Heart left ventricle (tissue), 16 donors: ENCODE measurements around the gene DAPK2. TPM values are rescaled to one million over a fixed set of nuclear protein-coding genes. Genes with fewer than 3 reads are reported as not detected.
A peak's percentile ranks its signal among the peaks of the same experiment; 100 is the strongest.

Experiments
- ATAC-seq, 4 donors: fragments of 200-7000 bp; cut with Tn5 transposase; one replicate each; pipeline ENCODE4 v1.9.1; 2020 to 2022; ENCODE audit warnings: moderate library complexity in 4 of 4, mild to moderate bottlenecking in 3 of 4, moderate number of reproducible peaks in 1 of 4
- DNase-seq, 5 donors: peaks; one replicate each; pipeline ENCODE4 v3.0.0-alpha.2; 2020
- H3K27ac ChIP-seq, 12 donors: fragments of 200-600 bp; sonication (generic) in 4 of 12; one replicate each; pipeline versions ENCODE4 v1.5.0 to v1.8.0; 2016 to 2022; ENCODE audit warnings: mild to moderate bottlenecking in 2 of 12
- H3K27me3 ChIP-seq, 9 donors: fragments of 200-600 bp; sonication (generic) in 2 of 9; one replicate each; pipeline versions ENCODE4 v1.5.1 to v1.8.0; 2016 to 2022; ENCODE audit warnings: mild to moderate bottlenecking in 3 of 9
- H3K36me3 ChIP-seq, 9 donors: fragments of 200-600 bp; sonication (generic) in 2 of 9; one replicate each; pipeline versions ENCODE4 v1.5.0 to v1.8.0; 2018 to 2022; ENCODE audit warnings: mild to moderate bottlenecking in 2 of 9
- H3K4me1 ChIP-seq, 12 donors: fragments of 200-600 bp; sonication (generic) in 4 of 12; one replicate each; pipeline versions ENCODE4 v1.5.0 to v1.8.0; 2016 to 2022; ENCODE audit warnings: mild to moderate bottlenecking in 3 of 12
- H3K4me3 ChIP-seq, 12 donors: fragments of 200-600 bp; sonication (generic) in 4 of 12; one replicate each; pipeline versions ENCODE4 v1.5.0 to v1.8.0; 2017 to 2022; ENCODE audit warnings: mild to moderate bottlenecking in 9 of 12, moderate library complexity in 4 of 12
- H3K9me3 ChIP-seq, 12 donors: fragments of 200-600 bp; sonication (generic) in 4 of 12; one replicate each; pipeline versions ENCODE4 v1.5.0 to v1.8.0; 2016 to 2022; ENCODE audit warnings: mild to moderate bottlenecking in 1 of 12
- POLR2A ChIP-seq, 2 donors: fragments of 450-650 bp; IDR thresholded peaks; one replicate each; pipeline ENCODE4 v1.6.1; 2017; ENCODE audit warnings: antibody characterized with exemption in 2 of 2, mild to moderate bottlenecking in 2 of 2, moderate library complexity in 2 of 2
- WGBS, 4 donors: extraction: QIAGEN DNeasy Blood & Tissue Kit in 2 of 4; methylation state at CpG; one replicate each; pipeline versions ENCODE4 v1.1.5 to v1.1.7; 2013 to 2018; 5-methylcytosine and 5-hydroxymethylcytosine counted together
- intact Hi-C, 10 donors: fragments of 100-400 bp; cut with DNase I; formaldehyde crosslinking; loops; one replicate each; pipeline versions ENCODE4 v1.11.1 to v1.14.2; 2022
- polyA plus RNA-seq, 2 donors: library from polyadenylated mRNA; stranded (reverse); fragments of 200-250 nt; gene quantifications; one replicate each; pipeline ENCODE4 v1.2.3, GENCODE V29; 2013
- total RNA-seq, 9 donors: library from RNA; depleted of rRNA in 2 of 9; stranded (reverse); fragments of >200 nt in 2 of 9; fragmentation: NEBNext Ultra II Directional in 3 of 9; extraction: Animal tissue kit (Norgen Biotek cat#: 25700) in 3 of 9; gene quantifications; one replicate each; pipeline versions ENCODE4 v1.1.0 to v1.2.4, GENCODE V29; 2016 to 2023
- TF ChIP-seq, protein P1 (sequence below), 12 donors: fragments of 200-600 bp; sonication (generic) in 4 of 12; IDR thresholded peaks; one replicate each; pipeline versions ENCODE4 v1.5.0 to v1.8.0; 2018 to 2022; ENCODE audit warnings: antibody characterized with exemption in 12 of 12, mild to moderate bottlenecking in 5 of 12
- donor health status: ischemic (EF 13 %, LVEDD 7.1; RV severe dilation, severe dysfunction).
- donor health status: healthy with polysubstance abuse.
- donor health status: DM: no; HTN: yes; CAD: no.
- donor health status: DM: no; HTN: no; CAD: no.
- donor health status: ischemic (EF 25% LVEDD 6.9; RV normal size, moderate dysfunction).
- donor health status: ischemic (EF 25% LVEDD 5.7; RV mildly dilated, moderate dysfunction).
- donor health status: healthy.
- donor health status: DM: yes; HTN: yes; CAD: no.
- donor health status: ischemic (EF 35%, LVEDD 5.7; RV mildly dilated, moderate dysfunction).
- donor health status: nonischemic (EF 11% LVEDD 7.7; RV severe dilation, severe dysfunction).
- donor health status: DM: yes; HTN: yes; CAD: no.
- donor health status: PGD.
- donor health status: ischemic (EF 29% LVEDD 5.4; RV normal size, mild dysfunction).
- donor health status: nonischemic (EF 23%, LVEDD 6.1; RV moderate dilation, normal function).

DAPK2 gene
- total and polyA plus RNA-seq, 11 donors: 20.4 to 56.2 (median 26.4) TPM

DNA sequence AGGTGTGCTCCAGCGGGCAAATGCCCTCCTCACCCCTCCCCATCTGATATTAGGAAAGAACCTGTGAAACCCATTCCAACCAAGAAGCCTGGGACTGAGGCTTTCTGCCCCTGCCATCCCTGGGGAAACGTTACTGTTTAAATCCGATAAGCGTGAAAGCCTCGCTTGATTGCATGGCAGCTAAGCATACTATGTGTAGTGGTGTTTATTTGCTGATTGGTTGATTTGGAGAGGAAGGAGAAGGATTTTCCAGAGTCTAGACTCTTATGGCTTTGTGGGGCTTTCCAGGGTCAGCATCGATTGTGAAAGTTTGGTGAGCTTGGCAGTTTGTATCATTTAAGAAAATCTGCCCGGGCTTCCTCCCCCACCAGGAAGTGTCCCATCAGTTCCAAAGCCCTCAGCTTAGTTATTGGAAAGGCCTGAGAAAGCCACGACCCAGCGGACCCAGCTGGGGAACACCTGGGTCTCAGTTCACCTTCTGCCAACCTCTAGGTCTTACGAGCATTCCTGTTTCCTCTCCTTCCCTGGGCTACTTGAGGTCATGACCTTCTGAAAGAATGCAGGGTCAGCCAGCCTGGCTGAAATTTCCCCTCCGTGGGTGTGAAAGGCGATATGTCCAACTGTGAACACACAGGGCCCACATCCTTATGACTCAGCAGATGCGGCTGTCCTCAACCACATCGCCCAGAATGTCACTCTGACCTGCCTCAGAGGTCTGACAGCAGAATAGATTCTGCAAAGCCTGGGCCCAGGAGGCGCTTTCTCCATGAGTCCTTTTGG, 149.8 kb downstream of the DAPK2 start:
- H3K27ac ChIP-seq: peak overlapping the region in 2 of 12 donors; percentile 13 to 68
- no peaks in the 10 kb centered on the region for H3K27me3 ChIP-seq
- no peaks in the 10 kb centered on the region for H3K9me3 ChIP-seq
- intact Hi-C loops: loop anchor here in 2 of 10 donors (5.0 to 10.0 kb wide), 2 partner anchors 148 to 151 kb away; partner anchors contain the start of gene DAPK2 (in 2 of the 2)
- H3K4me1 ChIP-seq: peaks cover 0 to 78% (median 9%) of the 10 kb centered on the region in 12 donors
- DNase-seq (peak in 2 of 5 donors; percentile 42 to 63), ATAC-seq (peak in 3 of 4 donors; percentile 57 to 74 (median 68))
- 56 to 65% (median 59%) methylated on average over 14 to 15 of the region's 15 CpGs for WGBS, 4 donors
- no peak for TF ChIP-seq POLR2A (IDR thresholded peaks at IDR 0.05)
- TF ChIP-seq, protein P1, sequence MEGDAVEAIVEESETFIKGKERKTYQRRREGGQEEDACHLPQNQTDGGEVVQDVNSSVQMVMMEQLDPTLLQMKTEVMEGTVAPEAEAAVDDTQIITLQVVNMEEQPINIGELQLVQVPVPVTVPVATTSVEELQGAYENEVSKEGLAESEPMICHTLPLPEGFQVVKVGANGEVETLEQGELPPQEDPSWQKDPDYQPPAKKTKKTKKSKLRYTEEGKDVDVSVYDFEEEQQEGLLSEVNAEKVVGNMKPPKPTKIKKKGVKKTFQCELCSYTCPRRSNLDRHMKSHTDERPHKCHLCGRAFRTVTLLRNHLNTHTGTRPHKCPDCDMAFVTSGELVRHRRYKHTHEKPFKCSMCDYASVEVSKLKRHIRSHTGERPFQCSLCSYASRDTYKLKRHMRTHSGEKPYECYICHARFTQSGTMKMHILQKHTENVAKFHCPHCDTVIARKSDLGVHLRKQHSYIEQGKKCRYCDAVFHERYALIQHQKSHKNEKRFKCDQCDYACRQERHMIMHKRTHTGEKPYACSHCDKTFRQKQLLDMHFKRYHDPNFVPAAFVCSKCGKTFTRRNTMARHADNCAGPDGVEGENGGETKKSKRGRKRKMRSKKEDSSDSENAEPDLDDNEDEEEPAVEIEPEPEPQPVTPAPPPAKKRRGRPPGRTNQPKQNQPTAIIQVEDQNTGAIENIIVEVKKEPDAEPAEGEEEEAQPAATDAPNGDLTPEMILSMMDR (IDR thresholded peaks at IDR 0.05): no peak
- no peaks in the 10 kb centered on the region for H3K36me3 ChIP-seq
- H3K4me3 ChIP-seq: no peak overlapping the region

DNA sequence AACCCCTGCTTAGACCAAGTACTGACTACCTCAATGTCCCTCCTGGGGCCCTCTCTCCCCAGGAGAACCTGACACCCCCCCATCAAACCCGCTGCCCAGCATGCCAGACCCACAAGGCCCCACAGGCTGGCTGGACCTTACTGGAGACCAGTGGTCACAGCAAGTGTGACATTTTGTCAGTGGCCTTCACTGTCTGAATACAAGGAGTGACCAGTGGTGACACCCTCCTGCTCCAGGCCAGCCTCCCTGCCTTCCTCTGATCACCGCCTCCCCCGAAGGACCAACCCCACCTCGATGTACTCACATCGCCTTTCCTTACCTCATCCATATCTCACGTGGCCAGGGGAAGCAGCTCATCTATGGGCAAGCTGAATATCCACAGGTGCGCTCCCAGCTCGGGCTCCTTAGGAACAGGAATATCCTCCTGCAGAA, 150.5 kb downstream of the DAPK2 start:
- Histone ChIP-seq H3K9me3 (no peaks in the 10 kb centered on the region), H3K4me1 (peaks cover 0 to 86% (median 12%) of the 10 kb centered on the region in 12 donors), H3K36me3 (no peaks in the 10 kb centered on the region), H3K27me3 (no peaks in the 10 kb centered on the region), H3K27ac (peak overlapping the region in 1 of 12 donors; percentile 68), H3K4me3 (no peak overlapping the region)
- 80 to 86% (median 84%) methylated on average over 7 to 8 of the region's 8 CpGs for WGBS, 4 donors
- DNase-seq: no peak
- intact Hi-C loops: loop anchor here in 2 of 10 donors (5.0 to 10.0 kb wide), 2 partner anchors 149 to 151 kb away; partner anchors contain the start of gene DAPK2 (in 2 of the 2)
- ATAC-seq: no peak
- TF ChIP-seq POLR2A (IDR thresholded peaks at IDR 0.05): no peak
- TF ChIP-seq, protein P1 (IDR thresholded peaks at IDR 0.05): no peak

DNA sequence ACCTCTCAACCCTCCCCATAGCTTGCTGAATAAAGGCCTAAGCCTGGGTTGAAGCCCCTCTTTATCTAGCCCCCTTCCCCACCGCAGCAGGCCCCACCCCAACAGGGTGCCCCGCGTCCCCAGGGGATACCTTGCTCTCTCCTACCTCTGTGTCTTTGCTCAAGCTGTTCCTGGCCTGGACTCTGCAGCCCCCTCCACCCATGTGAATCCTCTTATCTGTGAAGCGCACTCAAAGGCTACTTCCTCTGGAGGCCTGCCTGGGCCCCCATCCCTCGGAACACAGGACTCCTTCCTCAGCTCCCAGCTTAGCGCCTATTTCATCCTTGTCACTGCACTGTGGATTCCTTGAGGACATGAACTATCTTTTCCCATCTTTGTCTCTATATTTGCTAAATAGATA, 151.1 kb downstream of the DAPK2 start:
- WGBS, 4 donors: 77 to 95% (median 81%) methylated on average over 5 to 6 of the region's 6 CpGs
- no peak overlapping the region for H3K27ac ChIP-seq
- H3K36me3 ChIP-seq: no peaks in the 10 kb centered on the region
- H3K9me3 ChIP-seq: no peaks in the 10 kb centered on the region
- intact Hi-C loops: loop anchor here in 2 of 10 donors (5.0 to 10.0 kb wide), 2 partner anchors 150 to 152 kb away; partner anchors contain the start of gene DAPK2 (in 2 of the 2)
- no peaks in the 10 kb centered on the region for H3K27me3 ChIP-seq
- ATAC-seq (no peak), DNase-seq (no peak)
- H3K4me1 ChIP-seq: peaks cover 0 to 88% (median 12%) of the 10 kb centered on the region in 12 donors
- TF ChIP-seq, protein P1 (IDR thresholded peaks at IDR 0.05): no peak
- no peak for TF ChIP-seq POLR2A (IDR thresholded peaks at IDR 0.05)
- no peak overlapping the region for H3K4me3 ChIP-seq

DNA sequence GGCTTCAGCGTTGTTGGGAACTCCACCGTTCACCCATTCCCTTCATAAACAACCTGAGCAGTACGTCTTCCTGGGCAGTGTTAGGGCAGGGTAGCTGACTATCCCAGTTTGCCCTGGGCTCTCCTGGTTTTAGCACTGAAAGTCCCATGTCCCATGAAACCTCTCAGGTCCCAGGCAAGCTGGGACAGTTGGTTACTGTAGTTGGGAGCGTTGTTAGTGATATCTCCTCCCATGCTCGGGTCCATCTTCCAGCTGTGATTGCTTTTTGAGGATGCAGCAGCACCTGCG, 151.7 kb downstream of the DAPK2 start:
- Histone ChIP-seq H3K4me1 (peaks cover 0 to 85% (median 12%) of the 10 kb centered on the region in 12 donors), H3K27ac (no peak overlapping the region), H3K27me3 (no peaks in the 10 kb centered on the region), H3K36me3 (no peaks in the 10 kb centered on the region), H3K9me3 (no peaks in the 10 kb centered on the region), H3K4me3 (no peak overlapping the region)
- DNase-seq: no peak
- 95 to 100% (median 97%) methylated on average over 6 of the region's 6 CpGs for WGBS, 4 donors
- intact Hi-C loops: loop anchor here in 4 of 10 donors (5.0 to 10.0 kb wide), 4 partner anchors 62 to 150 kb away; partner anchors contain the start of genes HERC1 (in 2 of the 4) and DAPK2 (in 1 of the 4)
- ATAC-seq: no peak
- TF ChIP-seq, protein P1 (IDR thresholded peaks at IDR 0.05): no peak
- no peak for TF ChIP-seq POLR2A (IDR thresholded peaks at IDR 0.05)
